Peyer's patch (tissue), 4 donors: ENCODE results near the gene LSP1. TPM values are rescaled to one million over a fixed set of nuclear protein-coding genes. Genes with fewer than 3 reads are reported as not detected.

Source experiments
- DNase-seq, 3 donors: peaks; one replicate each; pipeline ENCODE4 v3.0.0-alpha.2; 2017 to 2019
- H3K27ac ChIP-seq, 4 donors: fragments of 200-600 bp; sonication (generic); one replicate each; pipeline ENCODE4 v1.5.1; 2016 to 2019
- H3K27me3 ChIP-seq, 2 donors: fragments of 200-600 bp; sonication (generic); one replicate each; pipeline ENCODE4 v1.5.1; 2019
- H3K36me3 ChIP-seq, 3 donors: fragments of 200-600 bp; sonication (generic); one replicate each; pipeline ENCODE4 v1.5.1; 2016 to 2019
- H3K4me1 ChIP-seq, 4 donors: fragments of 200-600 bp; sonication (generic); one replicate each; pipeline ENCODE4 v1.5.1; 2016 to 2019
- H3K4me3 ChIP-seq, 4 donors: fragments of 200-600 bp; sonication (generic); 1 replicate in 3 of 4; 2 replicates in 1 of 4; pipeline ENCODE4 v1.5.1; 2016 to 2019; ENCODE audit warnings: mild to moderate bottlenecking in 1 of 4
- H3K9me3 ChIP-seq, 4 donors: fragments of 200-600 bp; sonication (generic); one replicate each; pipeline ENCODE4 v1.5.1; 2016 to 2019; ENCODE audit warnings: mild to moderate bottlenecking in 1 of 4
- CTCF ChIP-seq, 6 experiments: fragments of 450-650 bp in 4 of 6; fragments of 200-600 bp in 2 of 6; sonication (generic) in 1 of 6; IDR thresholded peaks; one replicate each; pipeline ENCODE4 v1.5.1; 2017 to 2019; ENCODE audit warnings: antibody characterized with exemption in 6 of 6, mild to moderate bottlenecking in 3 of 6, moderate library complexity in 1 of 6
- POLR2A ChIP-seq, 2 donors: fragments of 450-650 bp; IDR thresholded peaks; one replicate each; pipeline ENCODE4 v1.5.1; 2017; ENCODE audit warnings: antibody characterized with exemption in 2 of 2, mild to moderate bottlenecking in 2 of 2, moderate library complexity in 2 of 2
- total RNA-seq, 4 donors: library from RNA; depleted of rRNA; stranded (reverse); fragments of >200 nt; gene quantifications; one replicate each; pipeline ENCODE4 v1.1.0, GENCODE V29; 2016

LSP1 gene
- total RNA-seq, 4 donors from 2014 or later: 10.6 to 175 (median 15.4) TPM

- H3K4me1 ChIP-seq: peaks cover 6 to 44% (median 24%) of the 10 kb centered on the region in 4 donors
- TF ChIP-seq POLR2A (IDR thresholded peaks at IDR 0.05): no peak
- TF ChIP-seq CTCF (IDR thresholded peaks at IDR 0.05): no peak
- no peaks in the 10 kb centered on the region for H3K27me3 ChIP-seq
- peak overlapping the region in 2 of 4 donors; percentile 43 to 81 for H3K27ac ChIP-seq
- no peak for DNase-seq
- H3K4me3 ChIP-seq: no peak overlapping the region
- H3K9me3 ChIP-seq: no peaks in the 10 kb centered on the region
- no peaks in the 10 kb centered on the region for H3K36me3 ChIP-seq
Observed at GRCh38 chr11:1839204-1839923, 13.5 kb upstream of the LSP1 start.

DNA sequence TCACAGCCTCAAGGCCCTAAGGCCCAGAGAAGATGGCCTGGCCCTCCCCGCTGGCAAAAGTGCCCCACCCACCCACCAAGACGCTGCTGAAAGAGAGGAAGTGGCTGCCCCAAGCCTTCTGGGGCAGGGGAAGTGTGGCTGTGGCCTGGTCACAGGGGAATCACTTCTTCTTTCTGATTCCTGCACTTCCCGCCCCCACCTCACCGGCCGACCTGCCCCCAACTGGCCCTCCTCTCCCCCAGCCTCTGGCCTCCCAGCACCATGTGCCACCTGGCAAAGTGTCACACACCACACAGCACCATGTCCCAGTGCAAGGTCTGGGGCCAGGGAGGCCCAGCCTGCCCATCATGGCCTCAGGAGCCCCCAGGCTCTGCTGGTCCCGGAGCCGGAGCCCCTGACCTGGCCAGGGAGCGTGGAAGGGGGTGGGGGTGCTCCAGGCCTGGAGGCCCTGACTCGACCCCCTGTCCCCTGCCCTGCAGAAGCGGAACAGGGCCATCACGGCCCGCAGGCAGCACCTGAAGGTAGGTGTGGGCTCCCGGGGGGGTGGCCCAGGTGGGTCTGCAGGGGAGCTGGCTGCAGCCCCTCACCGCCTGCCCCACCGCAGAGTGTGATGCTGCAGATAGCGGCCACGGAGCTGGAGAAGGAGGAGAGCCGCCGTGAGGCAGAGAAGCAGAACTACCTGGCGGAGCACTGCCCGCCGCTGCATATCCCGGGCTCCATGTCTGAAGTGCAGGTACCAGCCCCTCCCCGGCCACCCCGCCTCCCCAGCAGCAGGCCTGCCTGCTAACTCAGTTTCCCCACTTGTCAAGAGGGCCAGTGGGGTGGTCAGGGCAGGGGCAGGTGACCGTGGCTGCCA, 12.7 kb upstream of the LSP1 start:
- Histone ChIP-seq H3K27ac (peak overlapping the region; percentile 11 to 81 (median 47)), H3K27me3 (no peaks in the 10 kb centered on the region), H3K4me3 (peak overlapping the region in 2 of 4 donors; percentile 18 to 30), H3K4me1 (peaks cover 3 to 48% (median 28%) of the 10 kb centered on the region in 4 donors), H3K36me3 (no peaks in the 10 kb centered on the region), H3K9me3 (no peaks in the 10 kb centered on the region)
- DNase-seq: peak; percentile 50 to 91 (median 88)
- no peak for TF ChIP-seq POLR2A (IDR thresholded peaks at IDR 0.05)
- TF ChIP-seq CTCF (IDR thresholded peaks at IDR 0.05): no peak

DNA sequence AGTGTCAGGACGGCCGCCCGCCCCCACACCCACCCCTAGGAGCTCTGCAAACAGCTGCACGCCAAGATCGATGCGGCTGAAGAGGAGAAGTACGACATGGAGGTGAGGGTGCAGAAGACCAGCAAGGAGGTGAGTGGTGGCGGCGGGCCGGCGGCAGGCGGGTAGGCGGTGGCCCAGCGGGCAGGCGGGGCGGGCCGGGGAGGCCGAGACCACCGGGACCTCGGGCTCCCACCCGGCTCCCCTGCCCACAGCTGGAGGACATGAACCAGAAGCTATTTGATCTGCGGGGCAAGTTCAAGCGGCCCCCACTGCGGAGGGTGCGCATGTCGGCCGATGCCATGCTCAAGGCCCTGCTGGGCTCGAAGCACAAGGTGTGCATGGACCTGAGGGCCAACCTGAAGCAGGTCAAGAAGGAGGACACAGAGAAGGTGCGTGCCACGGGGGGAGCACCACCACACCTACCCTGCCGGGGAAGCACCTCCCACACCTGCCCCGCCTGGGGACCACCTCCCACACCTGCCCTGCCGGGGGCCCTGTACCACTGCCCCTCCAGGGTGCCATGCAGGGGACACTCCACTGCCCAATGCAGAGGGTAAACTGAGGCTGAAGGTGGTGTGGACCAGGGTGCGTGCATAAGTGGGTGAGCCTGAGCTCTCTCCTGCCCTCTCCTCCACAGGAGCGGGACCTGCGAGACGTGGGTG, 12.0 kb upstream of the LSP1 start:
- H3K4me1 ChIP-seq: peaks cover 3 to 55% (median 31%) of the 10 kb centered on the region in 4 donors
- H3K4me3 ChIP-seq: peak overlapping the region in 2 of 4 donors; percentile 18 to 30
- TF ChIP-seq POLR2A (IDR thresholded peaks at IDR 0.05): no peak
- TF ChIP-seq CTCF (IDR thresholded peaks at IDR 0.05): no peak
- H3K9me3 ChIP-seq: no peaks in the 10 kb centered on the region
- peak in 1 of 3 donors; percentile 46 for DNase-seq
- peak overlapping the region in 2 of 4 donors; percentile 51 to 81 for H3K27ac ChIP-seq
- no peaks in the 10 kb centered on the region for H3K27me3 ChIP-seq
- H3K36me3 ChIP-seq: no peaks in the 10 kb centered on the region

GRCh38 chr11:1841511-1842148, 11.3 kb upstream of the LSP1 start:
- Histone ChIP-seq H3K27ac (peak overlapping the region in 1 of 4 donors; percentile 81), H3K4me3 (no peak overlapping the region), H3K36me3 (no peaks in the 10 kb centered on the region), H3K4me1 (peaks cover 3 to 57% (median 31%) of the 10 kb centered on the region in 4 donors), H3K27me3 (no peaks in the 10 kb centered on the region), H3K9me3 (no peaks in the 10 kb centered on the region)
- peak in 1 of 3 donors; percentile 48 for DNase-seq
- TF ChIP-seq CTCF (IDR thresholded peaks at IDR 0.05): no peak
- no peak for TF ChIP-seq POLR2A (IDR thresholded peaks at IDR 0.05)
